Endothelial cell of umbilical vein (primary cell): ENCODE data around the gene SPRR2E. TPM values are rescaled to one million over a fixed set of nuclear protein-coding genes. Genes with fewer than 3 reads are reported as not detected.

ENCODE experiments used
- BruUV-seq: library from RNA; stranded (reverse); fragments of 400-500 nt; replicated peaks from 2 replicates; lab custom pipeline; 2021; lab: Mats Ljungman, UMichigan
- CTCF ChIA-PET: fragments of 300-600, 350-600 bp; sonication (Branson Sonifier 250); formaldehyde crosslinking; loops from one replicate; lab custom pipeline; 2021; ENCODE audit warnings: antibody characterized with exemption, inconsistent platforms; lab: Charles Lee
- POLR2A ChIA-PET: fragments of 300-600, 350-600 bp; sonication (Branson Sonifier 250); formaldehyde crosslinking; loops from one replicate; lab custom pipeline; 2021; ENCODE audit warnings: antibody characterized with exemption, inconsistent platforms; lab: Charles Lee
- DNase-seq: peaks from one replicate; pipeline ENCODE4 v3.0.0-alpha.2; 2011; ENCODE audit warnings: low read depth, low spot score
- FAIRE-seq: peaks from 2 replicates; lab custom pipeline; 2011; peaks lifted over from hg19 to GRCh38; lab: Jason Lieb, UNC
- H2AFZ ChIP-seq: 2 replicates; pipeline ENCODE4 v1.6.0; 2012; ENCODE audit warnings: low read depth, low read length, control low read depth, inconsistent platforms
- H3K27ac ChIP-seq: 2 replicates; pipeline ENCODE4 v1.5.1; 2011; ENCODE audit warnings: low read depth, mild to moderate bottlenecking, control low read depth, low read length, moderate library complexity; ENCODE audit not compliant: insufficient read depth
- H3K27me3 ChIP-seq, 2 experiments: 2 replicates each; pipeline versions ENCODE4 v1.6.0 to v1.6.1; 2011; ENCODE audit warnings: low read length in 2 of 2, mixed read lengths in 1 of 2; ENCODE audit not compliant: control insufficient read depth in 2 of 2, insufficient read depth in 2 of 2
- H3K36me3 ChIP-seq, 2 experiments: 2 replicates in 1 of 2; 3 replicates in 1 of 2; pipeline ENCODE4 v1.5.1; 2011; ENCODE audit warnings: low read length in 2 of 2, mild to moderate bottlenecking in 1 of 2, moderate library complexity in 1 of 2; ENCODE audit not compliant: control insufficient read depth in 2 of 2, insufficient read depth in 2 of 2; ENCODE audit errors: extremely low read depth in 1 of 2
- H3K4me1 ChIP-seq: 3 replicates; pipeline ENCODE4 v1.5.1; 2011; ENCODE audit warnings: mild to moderate bottlenecking, low read length; ENCODE audit not compliant: control insufficient read depth, insufficient read depth; ENCODE audit errors: extremely low read depth
- H3K4me2 ChIP-seq: 2 replicates; pipeline ENCODE4 v1.6.1; 2011; ENCODE audit warnings: low read length, control low read depth, mixed read lengths; ENCODE audit not compliant: insufficient read depth
- H3K4me3 ChIP-seq, 3 experiments: fragments of 200-600 bp in 1 of 3; sonication (generic), shearing (Covaris generic) in 1 of 3; replicated peaks in 1 of 3; 2 replicates each; pipeline ENCODE4 v1.5.1; 2011 to 2016; ENCODE audit warnings: control low read depth in 3 of 3, low read length in 3 of 3, mild to moderate bottlenecking in 2 of 3, inconsistent platforms in 1 of 3, low read depth in 1 of 3, moderate library complexity in 1 of 3; ENCODE audit not compliant: insufficient read depth in 1 of 3
- H3K79me2 ChIP-seq: 2 replicates; pipeline ENCODE4 v1.6.0; 2012; ENCODE audit warnings: low read length, inconsistent platforms; ENCODE audit not compliant: control insufficient read depth, insufficient read depth
- H3K9ac ChIP-seq: replicated peaks from 2 replicates; pipeline ENCODE3; 2011; ENCODE audit warnings: low read length, control low read depth; ENCODE audit not compliant: insufficient read depth; ENCODE audit errors: extremely low read depth
- H3K9me1 ChIP-seq: replicated peaks from 3 replicates; pipeline ENCODE4 v1.6.0; 2011; ENCODE audit warnings: mild to moderate bottlenecking, low read length; ENCODE audit not compliant: control insufficient read depth, insufficient read depth; ENCODE audit errors: extremely low read depth
- H3K9me3 ChIP-seq: replicated peaks from 2 replicates; pipeline ENCODE4 v1.5.1; 2012; ENCODE audit warnings: low read length, inconsistent platforms; ENCODE audit not compliant: control insufficient read depth, insufficient read depth
- H4K20me1 ChIP-seq: replicated peaks from 2 replicates; pipeline ENCODE3; 2011; ENCODE audit warnings: mild to moderate bottlenecking, low read length; ENCODE audit not compliant: control insufficient read depth, insufficient read depth; ENCODE audit errors: extremely low read depth
- EZH2 ChIP-seq: IDR thresholded peaks from 2 replicates; pipeline ENCODE4 v1.6.1; 2012; ENCODE audit warnings: borderline replicate concordance, low read depth, mild to moderate bottlenecking, moderate library complexity, low read length, inconsistent platforms; ENCODE audit not compliant: severe bottlenecking
- FOS ChIP-seq: IDR thresholded peaks from 2 replicates; pipeline ENCODE4 v1.6.1; 2011; ENCODE audit warnings: mild to moderate bottlenecking, low read length, moderate library complexity, borderline replicate concordance; ENCODE audit not compliant: insufficient read depth
- GATA2 ChIP-seq: IDR thresholded peaks from 2 replicates; pipeline ENCODE4 v1.7.0; 2011; ENCODE audit warnings: low read depth, mild to moderate bottlenecking, moderate library complexity, mixed read lengths, low read length; ENCODE audit not compliant: insufficient read length, insufficient read depth
- JUN ChIP-seq: IDR thresholded peaks from 2 replicates; pipeline ENCODE4 v1.6.1; 2011; ENCODE audit warnings: borderline replicate concordance, low read depth; ENCODE audit not compliant: insufficient read length, insufficient read depth
- MYC ChIP-seq: IDR thresholded peaks from one replicate; pipeline ENCODE4 v1.6.1; 2011; ENCODE audit warnings: mild to moderate bottlenecking, low read depth, low read length
- POLR2A ChIP-seq: IDR thresholded peaks from 2 replicates; pipeline ENCODE4 v1.6.1; 2012; ENCODE audit warnings: low read depth, mild to moderate bottlenecking, control low read depth, low read length
- POLR2AphosphoS5 ChIP-seq: IDR thresholded peaks from 2 replicates; pipeline ENCODE4 v1.6.1; 2012; ENCODE audit warnings: low read depth, mild to moderate bottlenecking, control low read depth, low read length, moderate library complexity; ENCODE audit not compliant: insufficient read depth
- dilution Hi-C: fragments of 300-500 bp; cut with MboI; formaldehyde crosslinking; loops from one replicate; pipeline ENCODE4 v1.15.0; 2019; ENCODE audit warnings: low sequenced_read_pairs; ENCODE audit not compliant: extremely low pct_ligation_motif_present
- intact Hi-C: fragments of 100-400 bp; cut with micrococcal nuclease; formaldehyde crosslinking; loops from one replicate; pipeline ENCODE4 v1.10.0; 2022
- polyA plus RNA-seq, 4 experiments: library from polyadenylated mRNA; depleted of rRNA in 3 of 4; stranded (reverse) in 3 of 4; unstranded in 1 of 4; fragments of >200 nt; gene quantifications; 2 replicates each; pipeline versions ENCODE4 v1.2.1 to v1.2.3, GENCODE V29; 2011 to 2012; ENCODE audit warnings: missing spikeins in 1 of 4
- total RNA-seq: library from RNA; stranded (reverse); gene quantifications from 2 replicates; pipeline ENCODE4 v1.2.3, GENCODE V29; 2021
- TF ChIP-seq, protein P1 (sequence below), 2 donors: IDR thresholded peaks; 1 replicate in 1 of 2; 2 replicates in 1 of 2; pipeline ENCODE4 v1.5.1; 2011; ENCODE audit warnings: low read length in 2 of 2, mild to moderate bottlenecking in 2 of 2, moderate library complexity in 2 of 2, control low read depth in 1 of 2, inconsistent platforms in 1 of 2, low read depth in 1 of 2; ENCODE audit not compliant: insufficient read depth in 1 of 2; ENCODE audit errors: extremely low read depth in 1 of 2
- TF ChIP-seq, protein P2 (sequence below): IDR thresholded peaks from 2 replicates; pipeline ENCODE4 v1.6.1; 2011; ENCODE audit not compliant: insufficient read depth, insufficient read length

SPRR2E gene
- total and polyA plus RNA-seq, 2 donors (not counting 3 experiments of a cell fraction or from before 2014, with no cell fraction given): not detected

DNA sequence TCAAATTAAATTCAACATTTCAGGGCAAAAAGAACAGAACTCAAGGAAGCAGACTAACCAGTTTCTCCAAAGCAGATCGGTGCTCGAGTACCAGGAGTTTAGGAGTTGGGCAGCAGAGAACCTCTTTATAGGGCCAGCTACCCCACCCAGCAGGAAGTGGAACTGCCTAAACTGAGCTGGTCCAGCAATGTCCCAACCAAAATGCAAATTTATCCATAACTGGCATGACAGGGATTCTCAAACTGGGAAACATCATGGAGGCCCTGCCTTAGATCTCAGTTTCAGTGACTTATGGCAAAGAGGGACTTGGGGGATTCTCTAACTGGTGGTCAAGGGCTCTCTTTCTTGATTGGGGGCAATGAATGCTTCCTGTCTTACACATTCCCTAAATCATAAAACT is 22.8 kb downstream of the SPRR2E start, which contains the start of gene SPRR2B:
SPRR2B (minus strand) TSS at position 101 of the 400 bp plus-strand sequence. CDS start 772 bp downstream, outside the sequence.
- no TSS peak for BruUV-seq
- DNase-seq: no peak
- no peak within 1 kb of the TSS for H3K9ac ChIP-seq
- ChIA-PET CTCF (no interaction called here), POLR2A (no interaction called here)
- FAIRE-seq: no peak
- H2AFZ ChIP-seq: no peak within 1 kb of the TSS
- dilution Hi-C loops (no loop called here), intact Hi-C loops (no loop called here)
- H3K36me3 ChIP-seq: no peaks in the 10 kb centered on the region
- no peaks in the 10 kb centered on the region for H3K4me1 ChIP-seq
- no peaks in the 10 kb centered on the region for H3K27me3 ChIP-seq
- no peaks in the 10 kb centered on the region for H3K9me1 ChIP-seq
- TF ChIP-seq, protein P1, sequence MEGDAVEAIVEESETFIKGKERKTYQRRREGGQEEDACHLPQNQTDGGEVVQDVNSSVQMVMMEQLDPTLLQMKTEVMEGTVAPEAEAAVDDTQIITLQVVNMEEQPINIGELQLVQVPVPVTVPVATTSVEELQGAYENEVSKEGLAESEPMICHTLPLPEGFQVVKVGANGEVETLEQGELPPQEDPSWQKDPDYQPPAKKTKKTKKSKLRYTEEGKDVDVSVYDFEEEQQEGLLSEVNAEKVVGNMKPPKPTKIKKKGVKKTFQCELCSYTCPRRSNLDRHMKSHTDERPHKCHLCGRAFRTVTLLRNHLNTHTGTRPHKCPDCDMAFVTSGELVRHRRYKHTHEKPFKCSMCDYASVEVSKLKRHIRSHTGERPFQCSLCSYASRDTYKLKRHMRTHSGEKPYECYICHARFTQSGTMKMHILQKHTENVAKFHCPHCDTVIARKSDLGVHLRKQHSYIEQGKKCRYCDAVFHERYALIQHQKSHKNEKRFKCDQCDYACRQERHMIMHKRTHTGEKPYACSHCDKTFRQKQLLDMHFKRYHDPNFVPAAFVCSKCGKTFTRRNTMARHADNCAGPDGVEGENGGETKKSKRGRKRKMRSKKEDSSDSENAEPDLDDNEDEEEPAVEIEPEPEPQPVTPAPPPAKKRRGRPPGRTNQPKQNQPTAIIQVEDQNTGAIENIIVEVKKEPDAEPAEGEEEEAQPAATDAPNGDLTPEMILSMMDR (IDR thresholded peaks at IDR 0.05; ENCODE audit: extremely low read depth in 1 of 2, insufficient read depth in 1 of 2, low read depth in 1 of 2, low read length in 2 of 2): no peak
- no peak for TF ChIP-seq EZH2
- no peak for TF ChIP-seq FOS
- TF ChIP-seq, protein P2, sequence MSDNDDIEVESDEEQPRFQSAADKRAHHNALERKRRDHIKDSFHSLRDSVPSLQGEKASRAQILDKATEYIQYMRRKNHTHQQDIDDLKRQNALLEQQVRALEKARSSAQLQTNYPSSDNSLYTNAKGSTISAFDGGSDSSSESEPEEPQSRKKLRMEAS: no peak
- TF ChIP-seq MYC: no peak
- TF ChIP-seq JUN: no peak
- TF ChIP-seq POLR2A: no peak
- TF ChIP-seq GATA2: no peak
- no peak for TF ChIP-seq POLR2AphosphoS5
- H3K9me3 ChIP-seq: no peaks in the 10 kb centered on the region
- no peak within 1 kb of the TSS for H3K4me2 ChIP-seq
- H3K79me2 ChIP-seq: no peaks in the 10 kb centered on the region
- no peak within 1 kb of the TSS for H3K27ac ChIP-seq
- no peaks in the 10 kb centered on the region for H4K20me1 ChIP-seq
- H3K4me3 ChIP-seq: no peak within 1 kb of the TSS
